ENCODE measurements around the gene HOXC11. TPM values are rescaled to one million over a fixed set of nuclear protein-coding genes. Genes with fewer than 3 reads are reported as not detected.

HOXC11 gene
- polyA plus RNA-seq, 3 donors: 2.1 to 2.3 (median 2.1) TPM

DNA sequence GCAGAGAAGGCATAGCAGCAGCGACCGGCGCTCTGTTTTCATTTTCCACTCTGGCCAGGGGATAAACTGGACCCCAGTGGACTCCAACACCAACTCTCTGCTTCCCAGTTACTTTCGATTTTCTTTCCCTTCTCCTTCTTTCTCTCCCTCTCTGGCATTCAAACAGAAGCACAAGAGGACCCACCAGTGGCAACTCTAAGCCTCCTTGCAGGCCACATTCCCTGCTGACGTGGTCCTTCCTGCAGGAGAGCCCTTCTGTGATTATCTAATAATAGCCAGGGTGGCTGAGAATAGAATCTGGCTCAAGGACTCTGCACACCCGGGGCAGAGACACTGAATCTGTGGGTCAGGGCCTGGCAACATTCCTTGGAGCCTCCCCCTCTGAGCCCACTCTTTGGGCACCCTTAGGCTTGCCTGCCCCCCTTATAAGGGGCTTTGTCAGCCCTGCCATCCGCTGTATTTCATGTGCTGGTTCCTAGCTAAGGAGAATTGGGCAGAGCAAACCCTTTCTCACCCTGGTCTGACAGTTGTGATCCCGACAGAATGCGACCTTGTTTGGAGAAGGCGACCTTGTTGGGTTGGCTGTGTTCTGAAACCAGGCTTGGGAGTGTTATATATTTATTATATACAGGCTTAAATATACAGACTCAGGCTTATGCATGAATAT, 47.1 kb downstream of the HOXC11 start:
- DNase-seq: no peak

- no peak for DNase-seq
Observed at GRCh38 chr12:54020591-54021405, 47.9 kb downstream of the HOXC11 start.

DNA sequence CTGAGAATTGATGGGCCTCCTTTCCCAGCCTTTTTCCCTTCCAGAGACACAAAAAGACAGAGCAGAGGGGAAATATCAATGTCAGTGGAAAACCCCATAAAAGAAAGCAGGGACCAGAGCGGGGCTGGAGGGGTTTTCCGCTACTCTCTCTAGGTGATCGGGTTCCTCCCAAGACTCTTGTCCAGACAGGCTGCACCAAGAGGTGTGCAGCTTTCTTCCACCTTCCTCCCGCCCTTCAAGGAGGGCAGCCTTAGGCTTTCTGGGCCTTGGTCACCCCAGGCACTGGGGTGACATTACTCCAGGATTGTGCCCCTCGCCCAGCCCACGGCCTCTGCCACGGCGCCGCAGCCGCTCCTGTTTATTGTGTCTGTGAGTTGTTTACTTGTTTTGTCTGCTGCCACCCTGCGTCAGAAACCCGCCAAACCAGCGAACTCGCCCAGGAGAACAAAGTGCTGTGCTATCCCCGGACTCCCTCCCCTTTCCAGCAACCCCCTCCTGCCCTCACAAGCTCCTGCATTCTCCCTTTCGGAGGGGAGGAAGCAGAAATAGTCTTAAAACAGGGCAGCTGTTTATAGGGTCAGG, 48.6 kb downstream of the HOXC11 start:
- no peak for DNase-seq

GRCh38 chr12:54022960-54023884, 50.3 kb downstream of the HOXC11 start:
- no peak for DNase-seq

- no peak for DNase-seq
Observed at GRCh38 chr12:54024127-54024526, 51.2 kb downstream of the HOXC11 start.

DNA sequence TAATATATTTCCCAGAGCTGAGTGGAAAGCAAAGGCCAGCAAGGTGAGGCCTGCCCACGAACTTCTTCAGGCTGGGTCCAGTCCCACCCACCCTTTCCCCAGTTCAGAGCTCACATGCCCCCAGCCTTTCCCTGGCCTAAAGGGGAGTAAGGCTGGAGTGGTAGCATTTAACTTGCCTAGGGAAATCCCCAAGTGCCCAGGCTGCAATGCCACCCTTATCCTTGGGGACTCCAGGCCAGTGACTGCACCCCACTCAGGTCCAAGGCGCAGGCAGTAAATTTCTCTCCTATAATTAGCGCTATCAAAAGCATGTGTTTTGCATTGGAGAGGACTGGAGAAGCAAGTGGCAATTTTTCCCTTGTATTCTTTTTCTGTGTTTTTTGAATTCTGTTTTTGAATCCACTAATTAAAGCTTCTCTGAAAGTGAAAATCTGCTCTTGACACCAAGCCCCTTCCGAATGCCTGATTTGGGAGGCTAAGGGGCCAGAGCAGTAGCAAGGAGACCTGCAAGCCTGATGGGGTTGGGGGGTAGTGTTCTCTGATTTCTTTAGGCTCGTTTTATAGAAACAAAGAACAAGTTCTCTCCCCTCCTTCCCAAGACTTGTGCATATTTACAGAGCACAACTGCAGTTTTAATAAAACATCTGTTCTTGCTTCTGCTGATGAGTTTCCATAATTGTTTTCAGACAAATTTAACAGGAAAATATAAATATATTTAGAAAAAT, 51.8 kb downstream of the HOXC11 start:
- DNase-seq: no peak

GRCh38 chr12:54025499-54026405, 52.8 kb downstream of the HOXC11 start:
- DNase-seq: no peak

- no peak for DNase-seq
Observed at GRCh38 chr12:54026640-54027441, 53.9 kb downstream of the HOXC11 start.

Other genes with a start within 250 kb of the HOXC11 start
- gene CALCOCO1, start 245.7 kb upstream of the HOXC11 start, polyA plus RNA-seq (ENCODE audit: insufficient read length in 3 of 3): 100 to 1,000 TPM; 121 to 142 (median 139) TPM
- under 1 TPM in 1 of 3 donors, not detected in 2; 0.20 TPM for gene CISTR, start 221.1 kb upstream of the HOXC11 start, polyA plus RNA-seq (ENCODE audit: insufficient read length in 3 of 3)
- gene HOXC13, start 34.3 kb upstream of the HOXC11 start, polyA plus RNA-seq (ENCODE audit: insufficient read length in 3 of 3): not detected
- gene HOXC12, start 18.2 kb upstream of the HOXC11 start, polyA plus RNA-seq (ENCODE audit: insufficient read length in 3 of 3): not detected
- gene HOTAIR, start 1.8 kb downstream of the HOXC11 start, polyA plus RNA-seq (ENCODE audit: insufficient read length in 3 of 3): 1 to 10 TPM; 1.5 to 3.6 (median 1.6) TPM
- gene HOXC10, start 12.0 kb downstream of the HOXC11 start, polyA plus RNA-seq (ENCODE audit: insufficient read length in 3 of 3): 10 to 100 TPM; 53.8 to 61.0 (median 58.4) TPM
- gene HOXC9, start 27.0 kb downstream of the HOXC11 start, polyA plus RNA-seq (ENCODE audit: insufficient read length in 3 of 3): 10 to 100 TPM; 22.4 to 29.8 (median 25.7) TPM
- 10 to 100 TPM in 1 of 3 donors, 1 to 10 TPM in 2; 7.8 to 12.6 (median 8.2) TPM for gene HOXC8, start 35.9 kb downstream of the HOXC11 start, polyA plus RNA-seq (ENCODE audit: insufficient read length in 3 of 3)
- gene HOXC6, start 55.3 kb downstream of the HOXC11 start, polyA plus RNA-seq (ENCODE audit: insufficient read length in 3 of 3): 10 to 100 TPM; 28.7 to 40.5 (median 30.0) TPM
- gene HOXC5, start 59.9 kb downstream of the HOXC11 start, polyA plus RNA-seq (ENCODE audit: insufficient read length in 3 of 3): 1 to 10 TPM; 1.8 to 3.6 (median 3.0) TPM
- 10 to 100 TPM; 44.4 to 62.9 (median 46.7) TPM for gene HOXC4, start 80.7 kb downstream of the HOXC11 start, polyA plus RNA-seq (ENCODE audit: insufficient read length in 3 of 3)
- gene SMUG1, start 215.9 kb downstream of the HOXC11 start, polyA plus RNA-seq (ENCODE audit: insufficient read length in 3 of 3): 10 to 100 TPM; 30.3 to 43.3 (median 38.6) TPM